GM19468 (cell line): ENCODE data around the gene QRICH1.

ENCODE experiments used
- ATAC-seq: cut with Tn5 transposase; IDR thresholded peaks from one replicate; pipeline ENCODE4 v1.9.1; 2021; ENCODE audit warnings: mild to moderate bottlenecking, moderate library complexity, moderate number of reproducible peaks; ENCODE audit not compliant: unreplicated experiment; ENCODE audit errors: extremely low read depth

Gene QRICH1

DNA sequence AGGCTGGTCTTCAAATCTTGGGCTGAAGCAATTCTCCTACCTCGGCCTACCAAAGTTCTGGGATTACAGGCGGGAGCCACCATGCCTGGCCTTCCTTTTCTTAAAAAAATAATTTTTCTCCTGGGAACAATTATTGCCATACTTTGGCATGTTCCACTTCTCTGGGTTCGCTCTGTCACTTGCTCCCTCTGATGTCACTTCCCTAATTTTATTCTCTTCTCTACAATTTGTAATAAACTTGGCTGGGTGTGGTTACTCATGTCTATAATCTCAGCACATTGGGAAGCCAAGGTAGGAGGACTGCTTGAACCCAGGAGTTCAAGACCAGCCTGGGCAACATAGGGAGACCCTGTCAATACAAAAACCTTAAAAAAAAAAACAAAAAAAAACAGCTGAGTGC, 58.6 kb downstream of the QRICH1 start:
- no peak for ATAC-seq

DNA sequence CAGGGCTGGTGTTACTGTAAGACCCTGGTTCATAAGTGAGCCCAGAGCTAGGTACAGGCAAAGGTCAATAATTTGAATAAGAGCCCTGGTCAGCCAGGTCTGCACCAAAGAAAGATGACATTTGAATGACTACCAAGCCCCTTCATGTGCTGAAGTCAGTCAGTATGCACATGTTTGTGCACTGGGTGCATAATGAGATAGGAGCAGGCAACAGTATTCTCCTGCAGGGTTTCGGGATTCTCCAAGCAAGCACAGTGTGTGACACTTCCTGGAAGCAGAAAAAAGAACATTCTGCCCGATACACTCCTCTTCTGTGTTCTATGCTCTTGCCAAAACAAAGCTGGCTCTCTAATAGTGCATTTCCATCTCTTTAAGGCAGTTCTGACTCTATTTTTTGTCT, 59.2 kb downstream of the QRICH1 start:
- ATAC-seq = no peak

DNA sequence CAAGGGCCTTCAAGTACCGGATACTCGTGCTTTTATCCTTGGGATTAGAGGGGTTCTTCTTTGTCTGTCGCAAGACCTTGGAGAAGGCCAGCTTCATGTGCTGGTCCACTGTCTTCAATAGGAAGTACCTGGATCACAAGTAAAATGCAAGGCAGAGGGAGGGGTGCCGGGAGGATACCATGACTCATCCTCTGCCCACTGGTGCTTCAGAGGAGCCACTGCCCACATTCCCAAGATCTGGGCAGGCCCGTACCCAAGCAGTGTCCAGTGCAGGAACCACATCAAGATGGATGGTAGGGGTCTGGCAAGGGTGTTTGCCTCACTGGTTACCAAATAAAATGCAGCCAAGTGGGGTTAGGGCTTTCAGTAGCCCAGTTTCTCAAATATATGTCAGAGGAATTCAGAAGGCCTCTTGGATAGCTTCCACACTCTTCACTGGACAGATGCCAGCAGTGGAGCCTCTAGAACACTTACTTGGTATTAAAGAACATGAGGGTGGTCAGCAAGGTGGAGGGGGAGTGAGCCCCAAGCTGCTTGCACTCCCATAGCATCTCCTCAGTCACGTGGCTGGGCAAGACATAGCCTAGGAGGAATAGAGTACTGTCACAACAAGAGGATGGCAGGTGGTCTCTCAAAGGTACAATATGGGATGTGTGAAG, 61.1 kb downstream of the QRICH1 start:
- ATAC-seq = no peak

DNA sequence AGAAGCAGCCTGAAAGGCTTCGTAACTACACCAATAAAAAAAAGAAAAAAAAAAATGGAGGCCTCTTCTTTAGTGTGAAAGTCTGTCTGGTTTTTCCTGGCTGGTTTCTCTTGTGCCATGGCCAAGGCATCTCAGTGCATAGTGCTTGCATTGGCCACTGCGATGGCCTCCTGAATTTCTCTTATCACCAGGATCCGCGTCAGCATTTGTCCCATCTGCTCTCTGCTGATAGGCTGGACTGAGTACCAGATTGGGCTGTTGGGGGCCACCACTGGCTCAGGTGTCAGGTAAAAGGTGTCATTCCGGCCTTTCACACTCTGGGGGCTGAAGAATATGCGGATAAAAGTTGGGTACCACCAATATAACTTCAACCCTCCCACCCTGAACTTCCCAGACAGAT, 63.5 kb downstream of the QRICH1 start:
- no peak for ATAC-seq

DNA sequence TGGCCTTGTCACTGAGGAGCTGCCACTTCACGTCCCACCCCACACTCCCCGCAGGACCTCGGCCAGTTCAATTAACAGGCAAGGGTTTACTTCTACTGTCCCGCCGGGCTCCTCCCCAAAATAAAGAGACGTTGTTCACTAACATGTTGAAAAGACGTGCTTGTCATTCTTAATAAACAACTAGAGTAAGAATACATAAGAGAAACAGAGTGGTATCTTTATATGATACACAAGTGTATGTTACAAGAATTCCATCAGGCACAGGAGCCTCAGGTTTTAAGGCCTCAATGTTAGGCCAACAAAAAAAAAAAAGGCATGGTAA, 64.3 kb downstream of the QRICH1 start:
- ATAC-seq = no peak

DNA sequence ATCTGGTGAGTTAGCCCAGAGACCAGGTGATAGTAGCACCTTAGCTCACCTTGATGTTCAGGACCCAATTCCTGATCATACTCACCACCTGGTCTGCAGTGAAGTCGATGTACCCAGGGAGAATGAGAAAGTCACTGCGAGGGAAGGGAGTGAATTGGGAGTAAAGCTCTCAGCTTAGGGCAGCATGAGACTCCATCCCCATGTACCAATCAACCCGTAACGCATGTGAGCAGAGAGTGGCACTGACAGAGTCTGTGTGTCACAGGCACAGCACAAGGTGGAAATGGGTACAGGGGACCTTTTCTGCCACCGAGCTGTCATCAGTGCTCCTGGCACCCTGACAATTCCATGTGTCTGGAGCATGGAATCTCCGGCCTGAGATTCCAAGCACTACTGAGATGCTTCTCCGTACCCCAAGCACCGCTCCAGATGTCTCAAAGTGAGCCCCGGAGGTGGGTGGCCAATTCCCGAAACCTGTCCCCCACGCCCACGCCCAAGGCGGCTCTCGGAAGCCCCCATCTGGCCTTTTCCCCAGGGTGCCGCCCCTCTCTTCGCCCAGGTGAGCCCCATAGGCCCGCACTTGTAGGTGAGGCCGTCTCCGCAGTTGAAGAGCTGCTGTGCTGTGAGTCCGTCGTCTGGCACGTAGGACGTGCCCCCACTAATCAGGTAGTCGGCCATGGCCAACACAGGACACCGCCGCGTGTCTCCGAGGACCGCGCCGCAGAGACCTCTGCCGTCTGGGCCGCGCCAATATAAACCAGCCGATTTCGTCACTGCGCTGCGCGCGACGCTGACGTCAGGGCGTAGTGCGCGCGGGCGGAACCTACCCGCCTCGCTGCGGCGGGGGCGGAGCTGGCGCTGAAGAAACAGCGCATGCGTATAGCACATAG, 65.0 kb downstream of the QRICH1 start, which contains the start of gene IMPDH2:
Gene IMPDH2, minus strand, starts transcription at position 726 of the 890 bp plus-strand sequence. Its CDS starts 48 bp downstream, at position 678.
- ATAC-seq = peak; percentile 97

DNA sequence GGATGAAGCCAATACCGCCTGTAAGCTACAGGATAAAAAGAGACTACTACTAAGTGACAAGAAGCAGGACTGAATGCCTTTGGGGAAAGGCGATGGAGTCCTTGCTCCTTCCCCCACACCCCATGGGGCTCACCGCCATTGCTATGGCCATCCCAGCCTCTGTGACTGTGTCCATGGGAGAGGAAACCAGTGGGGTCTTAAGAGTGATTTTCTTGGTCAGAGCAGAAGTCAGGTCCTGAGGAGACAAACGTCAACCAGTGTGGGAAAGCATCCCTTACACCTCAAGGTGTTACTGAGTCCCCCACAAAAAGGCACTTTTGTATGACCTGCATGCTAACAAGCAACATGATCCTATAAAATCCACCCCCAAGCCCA, 65.6 kb downstream of the QRICH1 start:
- ATAC-seq = no peak

DNA sequence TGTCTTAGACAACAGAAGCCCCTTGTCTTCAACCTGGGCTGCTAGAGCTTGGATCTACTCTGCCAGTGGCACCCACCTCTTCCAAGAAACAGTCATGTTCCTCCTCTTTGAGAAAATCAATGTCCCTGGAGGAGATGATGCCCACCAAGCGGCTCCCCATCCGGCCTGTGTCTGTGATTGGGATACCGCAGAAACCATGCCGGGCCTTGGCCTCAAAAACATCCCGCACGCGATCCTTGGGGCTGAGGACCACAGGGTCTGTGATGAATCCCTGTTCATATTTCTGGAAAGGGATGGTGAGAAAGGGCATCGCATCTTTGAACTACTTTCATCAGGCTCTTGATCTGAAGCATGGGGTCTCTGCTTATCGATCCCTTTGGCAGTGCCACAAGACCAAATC, 66.2 kb downstream of the QRICH1 start:
- ATAC-seq = no peak

DNA sequence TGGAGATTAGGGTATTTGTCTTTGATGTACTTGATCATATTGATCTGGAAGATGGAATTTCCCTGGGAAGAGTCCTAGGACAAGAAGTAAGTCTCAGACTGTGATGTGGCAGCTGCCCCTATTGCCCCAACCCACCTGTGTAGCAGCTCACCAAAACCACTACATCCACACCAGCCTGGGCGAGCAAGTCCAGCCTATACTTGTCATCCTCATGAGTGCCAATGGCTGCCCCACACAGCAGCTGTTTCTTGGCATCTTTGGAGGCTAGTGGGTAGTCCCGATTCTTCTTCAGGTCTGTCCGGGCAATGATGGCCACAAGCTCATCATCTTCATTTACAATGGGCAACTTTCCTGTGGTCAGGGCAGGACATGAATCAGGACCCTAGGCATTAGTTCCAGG, 67.3 kb downstream of the QRICH1 start:
- no peak for ATAC-seq

DNA sequence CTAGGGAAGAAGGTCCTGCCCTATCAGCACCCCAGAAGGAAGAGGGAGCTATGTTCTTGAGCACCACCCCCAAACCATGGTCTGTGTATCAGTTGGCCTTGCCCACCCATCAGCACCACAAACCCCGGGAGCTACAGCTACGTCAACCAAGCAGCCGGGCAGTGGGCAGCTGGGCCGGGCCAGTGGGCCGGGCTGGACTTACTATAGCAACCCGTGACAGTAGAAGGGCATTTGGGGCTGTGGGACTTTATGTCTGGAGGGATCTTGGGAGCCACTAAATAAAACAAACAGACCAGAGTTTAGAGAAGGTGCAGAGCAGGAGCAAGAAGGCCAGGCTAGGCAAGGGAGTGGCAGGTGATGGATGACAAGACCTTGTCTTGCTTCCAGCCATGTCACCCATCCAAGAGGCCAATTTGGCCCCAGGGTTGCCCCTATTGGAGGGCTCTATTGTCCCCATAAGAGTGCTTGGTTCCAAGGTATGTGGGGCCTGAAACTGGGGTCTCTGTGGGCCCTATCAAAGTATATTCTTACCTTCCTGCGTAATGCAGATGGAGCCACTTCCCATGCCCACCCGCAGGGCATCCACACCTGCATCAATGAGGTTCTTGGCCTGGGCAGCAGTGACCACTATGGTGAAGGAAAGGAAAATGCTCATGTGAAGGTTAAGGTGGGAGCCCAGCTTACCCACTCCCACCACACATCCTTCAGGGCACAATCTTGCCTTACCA, 67.9 kb downstream of the QRICH1 start:
- ATAC-seq = no peak

DNA sequence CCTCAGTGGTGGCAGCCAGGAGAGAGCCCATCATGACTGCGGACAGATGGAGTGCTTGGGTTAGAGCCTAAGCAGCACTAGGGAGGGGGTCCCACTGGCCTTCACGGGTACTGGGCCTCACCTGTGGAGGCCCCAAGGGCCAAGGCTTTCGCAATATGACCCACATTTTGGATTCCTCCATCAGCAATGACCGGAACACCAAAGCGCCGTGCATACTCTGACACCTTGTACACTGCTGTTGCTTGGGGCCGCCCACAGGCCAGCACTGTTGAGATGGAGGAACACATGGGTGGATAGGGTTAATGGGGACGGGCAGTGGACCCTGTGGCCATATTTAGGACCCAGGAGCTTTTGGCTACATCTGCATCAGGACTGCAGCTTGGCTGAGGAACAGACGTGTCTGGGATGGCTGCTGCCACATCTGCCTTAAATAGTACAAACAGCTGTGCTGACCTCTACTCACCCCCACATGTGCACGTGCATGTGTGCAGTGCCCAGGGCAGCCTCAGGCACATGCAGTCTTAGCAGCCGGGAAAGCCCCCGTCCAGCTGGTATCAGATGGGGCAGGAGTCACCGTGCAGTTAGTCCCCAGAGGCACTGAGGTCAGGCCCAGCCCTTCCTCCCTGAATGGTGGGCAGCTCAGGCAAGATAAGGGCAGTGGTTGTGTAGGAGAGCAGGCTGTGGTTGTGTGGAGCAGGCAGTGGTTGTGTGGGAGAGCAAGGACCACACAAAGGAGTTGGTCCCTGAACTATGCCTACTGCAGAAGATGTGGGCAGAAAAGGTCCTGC, 68.7 kb downstream of the QRICH1 start:
- ATAC-seq = no peak

DNA sequence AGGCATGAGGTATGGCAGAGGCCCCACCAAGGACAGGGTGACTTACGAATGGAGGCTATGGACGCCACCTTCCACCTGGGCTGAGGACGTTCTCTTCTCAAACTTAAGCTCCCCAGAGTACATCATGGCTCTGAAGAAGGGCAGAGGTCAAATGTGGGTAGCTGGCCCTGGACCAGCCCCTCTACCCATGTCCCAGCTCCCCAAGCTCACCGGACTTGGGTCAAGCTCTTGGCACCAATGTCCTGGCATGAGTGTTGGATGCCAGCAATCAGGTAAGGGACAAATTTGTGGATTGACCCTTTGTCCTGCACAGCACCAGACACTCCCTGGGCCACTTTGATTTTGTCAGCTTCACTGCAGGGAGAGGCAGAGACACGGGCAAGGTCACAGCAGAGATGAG, 69.4 kb downstream of the QRICH1 start:
- ATAC-seq = no peak

DNA sequence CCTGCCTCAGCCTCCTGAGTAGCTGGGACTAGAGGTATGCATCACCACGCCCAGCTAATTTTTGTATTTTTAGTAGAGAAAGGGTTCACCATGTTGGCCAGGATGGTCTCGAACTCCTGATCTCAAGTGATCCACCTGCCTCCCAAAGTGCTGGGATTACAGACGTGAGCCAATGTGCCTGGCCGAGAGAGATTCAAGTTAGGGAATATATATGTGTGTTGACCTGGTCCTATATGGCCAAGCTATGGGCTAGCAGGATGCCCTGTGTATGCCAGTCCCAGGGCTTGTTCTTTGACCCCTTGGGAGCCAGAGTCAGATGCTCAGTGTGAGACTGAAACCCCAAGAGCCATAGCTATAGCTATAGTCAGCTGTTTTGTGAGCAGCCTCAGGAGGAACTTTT, 70.1 kb downstream of the QRICH1 start:
- no peak for ATAC-seq

DNA sequence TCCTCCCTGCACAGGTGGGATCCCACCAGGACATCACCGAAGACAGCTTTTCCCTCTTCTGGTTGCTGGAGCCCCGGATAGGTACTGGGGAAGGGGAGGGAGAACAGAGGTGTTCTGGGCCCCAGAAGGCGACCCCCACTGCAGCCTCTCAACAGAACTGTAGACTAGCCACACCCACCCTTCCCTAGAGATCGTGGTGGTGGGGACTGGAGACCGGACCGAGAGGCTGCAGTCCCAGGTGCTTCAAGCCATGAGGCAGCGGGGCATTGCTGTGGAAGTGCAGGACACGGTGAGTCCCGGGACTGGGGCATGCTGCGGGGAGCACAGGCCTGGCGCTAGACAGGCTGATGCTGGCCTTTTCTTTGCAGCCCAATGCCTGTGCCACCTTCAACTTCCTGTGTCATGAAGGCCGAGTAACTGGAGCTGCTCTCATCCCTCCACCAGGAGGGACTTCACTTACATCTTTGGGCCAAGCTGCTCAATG, 71.1 kb downstream of the QRICH1 start:
- no peak for ATAC-seq

DNA sequence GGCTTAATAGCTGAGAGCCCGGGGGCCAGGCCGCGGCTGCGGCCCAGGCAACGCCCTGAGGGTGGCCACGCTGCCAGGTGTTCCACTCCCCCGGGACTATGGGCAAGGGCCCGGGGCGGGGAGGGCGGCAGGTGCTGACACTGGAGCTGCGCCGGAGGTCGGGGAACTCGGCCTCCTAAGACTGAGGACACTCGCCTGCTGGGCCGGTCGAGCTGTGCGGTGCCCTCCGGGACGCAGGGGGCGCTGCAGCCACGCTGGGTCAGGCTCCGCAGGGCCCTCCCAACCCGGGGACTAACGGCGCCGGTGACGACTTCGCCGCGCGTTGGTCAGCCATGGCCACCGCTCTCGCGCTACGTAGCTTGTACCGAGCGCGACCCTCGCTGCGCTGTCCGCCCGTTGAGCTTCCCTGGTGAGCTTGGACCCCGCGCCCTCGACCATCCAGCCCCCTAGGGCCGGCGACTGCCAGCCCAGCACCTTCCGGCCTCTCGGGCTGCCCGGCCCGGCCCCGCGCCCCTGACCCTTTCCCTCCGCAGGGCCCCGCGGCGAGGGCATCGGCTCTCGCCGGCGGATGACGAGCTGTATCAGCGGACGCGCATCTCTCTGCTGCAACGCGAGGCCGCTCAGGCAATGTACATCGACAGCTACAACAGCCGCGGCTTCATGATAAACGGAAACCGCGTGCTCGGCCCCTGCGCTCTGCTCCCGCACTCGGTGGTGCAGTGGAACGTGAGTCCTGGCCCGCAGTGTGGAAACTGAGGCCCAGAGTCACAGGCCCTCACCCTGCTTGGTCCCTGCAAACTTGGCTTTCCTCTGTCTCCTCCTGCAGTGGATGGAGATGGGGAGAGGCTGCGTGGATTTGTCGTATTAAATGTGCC, 71.8 kb downstream of the QRICH1 start, which contains the start of gene NDUFAF3:
Gene NDUFAF3, plus strand, starts transcription at position 309 of the 875 bp plus-strand sequence. Its CDS starts 24 bp downstream, at position 333.
- ATAC-seq = peak; percentile 29

DNA sequence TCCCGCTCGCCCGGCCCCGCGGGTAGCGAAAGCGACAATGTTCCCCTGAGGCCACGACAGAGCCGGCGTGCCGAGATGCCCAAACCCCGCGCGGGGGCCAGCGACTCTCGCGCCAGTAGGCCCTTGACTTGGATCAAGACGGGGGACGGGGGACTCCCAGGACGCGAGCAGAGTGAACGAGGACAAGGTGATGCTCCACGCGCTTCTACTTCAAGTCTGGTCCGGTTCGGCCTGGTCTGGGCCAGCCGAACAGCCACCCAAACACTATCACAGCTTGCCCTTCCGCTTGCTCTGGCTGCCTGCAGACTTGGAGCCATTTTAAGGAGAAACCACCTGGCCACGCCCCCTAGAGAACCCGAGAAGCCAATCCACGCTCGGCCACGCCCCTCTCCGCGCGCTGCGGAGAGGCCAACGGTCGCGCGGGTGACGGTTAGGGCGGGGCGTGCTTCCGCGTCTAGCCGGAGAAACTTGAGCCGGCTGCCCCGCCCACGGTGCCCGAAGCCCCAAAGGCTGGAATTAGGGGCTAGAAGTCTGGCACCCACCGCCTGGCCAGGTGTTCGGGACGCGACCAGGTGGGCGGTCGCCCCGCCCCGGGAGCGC, 72.6 kb downstream of the QRICH1 start:
- peak; percentile 44 for ATAC-seq

DNA sequence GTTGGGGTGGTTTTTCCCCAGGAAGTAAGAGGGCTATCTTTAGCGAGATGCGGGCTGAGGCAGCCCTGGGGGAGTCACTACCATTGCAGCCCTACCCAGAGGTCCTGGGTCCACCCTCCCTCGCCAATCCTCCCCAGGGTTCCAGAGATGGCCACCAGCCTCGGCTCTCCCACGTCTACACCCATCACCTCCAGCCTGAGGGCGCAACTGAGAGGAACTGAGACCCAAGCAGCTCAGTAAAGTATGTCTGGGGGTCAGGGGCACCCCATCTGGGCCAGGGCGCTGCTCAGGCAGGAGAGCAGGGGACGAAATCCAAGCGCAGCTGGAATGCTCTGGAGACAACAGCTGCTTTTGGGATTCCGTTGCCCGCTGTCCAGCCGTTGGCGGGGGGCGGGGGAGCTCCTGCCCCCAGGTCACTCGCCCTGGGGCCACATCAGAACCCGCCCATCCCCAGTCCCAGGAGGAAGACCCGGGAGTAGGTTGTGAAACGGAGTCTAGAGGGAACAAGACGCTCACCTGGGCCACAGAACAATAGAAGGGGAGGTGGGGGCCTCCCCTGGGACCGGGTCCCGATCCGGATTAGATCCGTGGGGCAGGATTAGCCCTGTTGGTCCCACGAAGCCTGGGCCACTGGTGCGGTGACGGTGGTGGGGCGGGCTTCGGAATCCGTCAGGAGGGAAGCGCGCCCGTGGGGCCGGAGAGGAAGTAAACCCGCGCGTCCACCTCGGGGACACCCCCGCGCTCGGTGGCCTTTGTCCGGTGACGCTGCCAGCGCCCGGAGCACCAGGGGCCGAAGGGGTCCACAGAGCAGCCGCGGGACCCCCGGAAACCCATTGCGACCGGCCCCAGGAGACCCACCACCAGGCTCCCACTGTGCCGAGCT, 73.3 kb downstream of the QRICH1 start:
- ATAC-seq = no peak

DNA sequence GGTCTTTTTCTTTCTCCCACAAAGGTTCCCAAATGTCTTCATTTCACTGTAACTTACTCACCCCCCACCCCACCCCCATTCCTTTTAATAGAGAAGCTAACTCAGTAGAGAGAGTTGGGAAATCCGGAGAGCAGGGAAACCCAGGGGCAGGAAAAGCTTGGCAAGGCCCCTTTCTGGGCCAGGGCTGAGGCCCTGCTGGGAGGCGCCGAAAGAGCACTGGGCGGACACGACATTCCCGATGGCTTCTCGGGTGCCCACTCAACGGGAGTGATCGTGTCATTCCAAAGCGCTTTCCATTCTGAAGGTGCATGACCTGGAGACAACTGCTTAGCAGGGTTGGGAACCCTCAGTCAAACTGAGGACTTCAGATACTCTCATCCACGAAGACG, 73.9 kb downstream of the QRICH1 start:
- no peak for ATAC-seq
